ENCODE data around the gene RNF150. TPM values are rescaled to one million over a fixed set of nuclear protein-coding genes. Genes with fewer than 3 reads are reported as not detected.

The RNF150 gene
- polyA plus RNA-seq, 2 of the 4 experiments (the other 2 are of a cell fraction): 0.21 to 0.34 TPM

DNA sequence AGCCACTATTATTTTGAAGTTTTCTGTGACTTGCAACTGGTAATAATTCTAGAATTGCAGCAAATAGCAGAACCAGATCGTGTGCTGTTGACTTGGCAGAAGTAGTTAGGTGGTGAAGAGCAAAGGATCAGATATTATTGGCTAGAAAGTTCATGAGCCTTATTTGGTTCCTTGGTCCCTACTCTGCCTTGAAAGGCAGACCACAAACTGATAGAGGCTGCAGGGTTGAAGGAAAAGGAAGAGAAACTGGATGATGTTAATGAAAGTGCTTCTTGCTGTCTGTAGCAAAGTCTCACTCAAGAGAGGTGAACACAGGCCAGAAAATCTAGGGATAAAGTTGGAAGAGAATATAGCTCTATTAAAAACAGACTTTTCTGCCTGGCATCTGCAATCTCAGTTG is 41.2 kb upstream of the RNF150 start:
- H3K27ac ChIP-seq: no peak overlapping the region
- H3K4me2 ChIP-seq: no peak overlapping the region
- TF ChIP-seq SREBF2 (IDR thresholded peaks at IDR 0.05) (no peak), ZNF302 (CRISPR knock-in tag; IDR thresholded peaks at IDR 0.05) (no peak)
- POLR2A ChIA-PET: no interaction called here
- DNase-seq (ENCODE audit: low read depth in 1 of 2, low spot score in 1 of 2) (no peak), ATAC-seq (no peak), FAIRE-seq (no peak)
- no peaks in the 10 kb centered on the region for H3K4me1 ChIP-seq
- CTCF ChIA-PET: interaction anchor here (0.6 kb wide), 1 partner anchor 99 kb away, joined by 5 read pairs; no protein-coding TSS in a partner anchor
- H3K9me3 ChIP-seq: no peaks in the 10 kb centered on the region
- WGBS (ENCODE audit: missing lambda C conversion rate): 17% methylated on average over 1 of the region's 1 CpG
- no peak overlapping the region for H3K4me3 ChIP-seq

GRCh38 chr4:141170671-141171070 is 37.4 kb upstream of the RNF150 start:
- ChIA-PET POLR2A (no interaction called here), CTCF (no interaction called here)
- H3K4me2 ChIP-seq: no peak overlapping the region
- TF ChIP-seq HOXB5 (CRISPR knock-in tag; IDR thresholded peaks at IDR 0.05) (no peak), HEYL (CRISPR knock-in tag; IDR thresholded peaks at IDR 0.05) (no peak), HES2 (IDR thresholded peaks at IDR 0.05) (no peak), GATA3 (IDR thresholded peaks at IDR 0.05; ENCODE audit: borderline replicate concordance) (no peak), NFE2L2 (conservative IDR thresholded peaks at IDR 0.05; ENCODE audit: low read length) (no peak), BHLHE40 (IDR thresholded peaks at IDR 0.05; ENCODE audit: low read depth, low read length) (no peak), KDM1A (IDR thresholded peaks at IDR 0.05; ENCODE audit: low read depth) (no peak), ZNF302 (CRISPR knock-in tag; IDR thresholded peaks at IDR 0.05) (no peak), FOSL2 (IDR thresholded peaks at IDR 0.05) (no peak), FOSL2 (CRISPR knock-in tag; IDR thresholded peaks at IDR 0.05) (no peak), RARB (CRISPR knock-in tag; IDR thresholded peaks at IDR 0.05) (no peak), SMC3 (IDR thresholded peaks at IDR 0.05) (no peak), SREBF2 (IDR thresholded peaks at IDR 0.05) (no peak), CHD4 (IDR thresholded peaks at IDR 0.05; ENCODE audit: borderline replicate concordance) (no peak), TP53 (CRISPR knock-in tag; IDR thresholded peaks at IDR 0.05) (no peak), ZSCAN20 (CRISPR knock-in tag; IDR thresholded peaks at IDR 0.05) (no peak), FOXS1 (CRISPR knock-in tag; IDR thresholded peaks at IDR 0.05) (no peak)
- H3K27ac ChIP-seq: no peak overlapping the region
- WGBS (ENCODE audit: missing lambda C conversion rate): 40% methylated on average over 3 of the region's 3 CpGs
- FAIRE-seq: no peak
- ATAC-seq: no peak
- DNase-seq (ENCODE audit: low read depth in 1 of 2, low spot score in 1 of 2): no peak
- H3K4me1 ChIP-seq: no peaks in the 10 kb centered on the region
- no peak overlapping the region for H3K4me3 ChIP-seq
- H3K9me3 ChIP-seq: no peaks in the 10 kb centered on the region

DNA sequence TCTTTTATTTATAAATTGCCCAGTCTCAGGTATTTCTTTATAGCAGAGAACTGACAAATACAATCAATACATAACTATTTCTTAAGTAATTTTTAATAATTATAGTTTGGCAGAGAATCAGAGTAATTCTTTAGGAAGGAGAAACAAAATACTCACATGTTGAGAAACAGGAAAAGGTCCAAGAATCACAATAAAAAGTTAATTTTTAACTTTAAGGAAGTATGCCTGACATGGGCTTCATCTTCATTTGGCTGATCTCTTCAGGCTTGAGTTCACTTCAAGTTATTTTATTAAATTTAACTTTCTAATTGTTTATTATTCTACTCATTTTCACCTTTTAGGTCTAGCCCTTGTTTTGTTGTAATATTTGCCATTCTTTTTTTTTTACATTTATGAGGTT is 36.1 kb upstream of the RNF150 start:
- Histone ChIP-seq H3K4me3 (no peak overlapping the region), H3K4me2 (no peak overlapping the region), H3K4me1 (no peaks in the 10 kb centered on the region), H3K9me3 (no peaks in the 10 kb centered on the region), H3K27ac (no peak overlapping the region)
- POLR2A ChIA-PET: no interaction called here
- TF ChIP-seq RCOR1 (IDR thresholded peaks at IDR 0.05; ENCODE audit: low read depth, low read length) (no peak), HOXB13 (CRISPR knock-in tag; IDR thresholded peaks at IDR 0.05; ENCODE audit: low read depth) (no peak), KDM1A (IDR thresholded peaks at IDR 0.05; ENCODE audit: low read depth) (no peak), ZSCAN20 (CRISPR knock-in tag; IDR thresholded peaks at IDR 0.05) (no peak), SMC3 (IDR thresholded peaks at IDR 0.05) (no peak), MAZ (IDR thresholded peaks at IDR 0.05; ENCODE audit: borderline replicate concordance, low read depth, low read length) (no peak), NFE2L2 (conservative IDR thresholded peaks at IDR 0.05; ENCODE audit: low read length) (no peak), ZFP36 (IDR thresholded peaks at IDR 0.05; ENCODE audit: borderline replicate concordance, partially characterized antibody) (no peak), FOSB (CRISPR knock-in tag; IDR thresholded peaks at IDR 0.05) (no peak), PHF8 (IDR thresholded peaks at IDR 0.05; ENCODE audit: borderline replicate concordance, low read depth) (no peak), NR3C1 (IDR thresholded peaks at IDR 0.05) (no peak), HEYL (CRISPR knock-in tag; IDR thresholded peaks at IDR 0.05) (no peak), CTCF (IDR thresholded peaks at IDR 0.05) (no peak), JUNB (IDR thresholded peaks at IDR 0.05) (no peak), HMGXB4 (CRISPR knock-in tag; IDR thresholded peaks at IDR 0.05; ENCODE audit: borderline replicate concordance) (no peak), EHF (CRISPR knock-in tag; IDR thresholded peaks at IDR 0.05) (no peak)
- TF ChIP-seq, protein P1, sequence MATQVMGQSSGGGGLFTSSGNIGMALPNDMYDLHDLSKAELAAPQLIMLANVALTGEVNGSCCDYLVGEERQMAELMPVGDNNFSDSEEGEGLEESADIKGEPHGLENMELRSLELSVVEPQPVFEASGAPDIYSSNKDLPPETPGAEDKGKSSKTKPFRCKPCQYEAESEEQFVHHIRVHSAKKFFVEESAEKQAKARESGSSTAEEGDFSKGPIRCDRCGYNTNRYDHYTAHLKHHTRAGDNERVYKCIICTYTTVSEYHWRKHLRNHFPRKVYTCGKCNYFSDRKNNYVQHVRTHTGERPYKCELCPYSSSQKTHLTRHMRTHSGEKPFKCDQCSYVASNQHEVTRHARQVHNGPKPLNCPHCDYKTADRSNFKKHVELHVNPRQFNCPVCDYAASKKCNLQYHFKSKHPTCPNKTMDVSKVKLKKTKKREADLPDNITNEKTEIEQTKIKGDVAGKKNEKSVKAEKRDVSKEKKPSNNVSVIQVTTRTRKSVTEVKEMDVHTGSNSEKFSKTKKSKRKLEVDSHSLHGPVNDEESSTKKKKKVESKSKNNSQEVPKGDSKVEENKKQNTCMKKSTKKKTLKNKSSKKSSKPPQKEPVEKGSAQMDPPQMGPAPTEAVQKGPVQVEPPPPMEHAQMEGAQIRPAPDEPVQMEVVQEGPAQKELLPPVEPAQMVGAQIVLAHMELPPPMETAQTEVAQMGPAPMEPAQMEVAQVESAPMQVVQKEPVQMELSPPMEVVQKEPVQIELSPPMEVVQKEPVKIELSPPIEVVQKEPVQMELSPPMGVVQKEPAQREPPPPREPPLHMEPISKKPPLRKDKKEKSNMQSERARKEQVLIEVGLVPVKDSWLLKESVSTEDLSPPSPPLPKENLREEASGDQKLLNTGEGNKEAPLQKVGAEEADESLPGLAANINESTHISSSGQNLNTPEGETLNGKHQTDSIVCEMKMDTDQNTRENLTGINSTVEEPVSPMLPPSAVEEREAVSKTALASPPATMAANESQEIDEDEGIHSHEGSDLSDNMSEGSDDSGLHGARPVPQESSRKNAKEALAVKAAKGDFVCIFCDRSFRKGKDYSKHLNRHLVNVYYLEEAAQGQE (IDR thresholded peaks at IDR 0.05): no peak
- CTCF ChIA-PET: no interaction called here
- ATAC-seq (no peak), FAIRE-seq (no peak), DNase-seq (ENCODE audit: low read depth in 1 of 2, low spot score in 1 of 2) (no peak)

Measured in A549 (cell line).